Measurements from ENCODE around the gene LCN10.

- no peak for TF ChIP-seq POLR2A (IDR thresholded peaks at IDR 0.05; ENCODE audit: extremely low read depth, insufficient read length)
- TF ChIP-seq CTCF (IDR thresholded peaks at IDR 0.05; ENCODE audit: low read depth, low read length) = no peak
- no peak for TF ChIP-seq MAX (IDR thresholded peaks at IDR 0.05; ENCODE audit: low read depth, low read length)
- no peak for TF ChIP-seq MYC (IDR thresholded peaks at IDR 0.05; ENCODE audit: low read depth, low read length)
These were observed 2.2 kb downstream of the LCN10 start for GRCh38 chr9:136740491-136740890.
